GM21576 (cell line): ENCODE results near the gene GASK1B.

Experiments
- ATAC-seq: cut with Tn5 transposase; IDR thresholded peaks from one replicate; pipeline ENCODE4 v1.9.1; 2021; ENCODE audit warnings: mild to moderate bottlenecking, moderate library complexity; ENCODE audit not compliant: unreplicated experiment

The GASK1B gene

DNA sequence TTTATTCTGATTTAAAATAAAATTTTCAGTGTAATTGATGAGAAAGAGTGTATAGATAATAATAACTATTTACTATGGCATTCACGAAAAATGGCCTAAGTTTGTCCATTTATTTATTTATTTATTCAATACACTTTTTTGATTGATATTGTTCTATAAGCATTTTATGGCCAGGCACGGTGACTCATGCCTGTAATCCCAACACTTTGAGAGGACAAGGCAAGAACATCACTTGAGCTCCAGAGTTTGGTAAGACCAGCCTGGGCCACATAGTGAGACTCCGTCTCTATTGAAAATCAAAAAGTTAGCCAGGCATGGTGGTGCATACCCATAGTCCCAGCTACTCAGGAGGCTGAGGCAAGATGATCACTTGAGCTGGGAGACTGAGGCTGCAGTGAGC, 25.7 kb downstream of the GASK1B start:
- ATAC-seq, result no peak

DNA sequence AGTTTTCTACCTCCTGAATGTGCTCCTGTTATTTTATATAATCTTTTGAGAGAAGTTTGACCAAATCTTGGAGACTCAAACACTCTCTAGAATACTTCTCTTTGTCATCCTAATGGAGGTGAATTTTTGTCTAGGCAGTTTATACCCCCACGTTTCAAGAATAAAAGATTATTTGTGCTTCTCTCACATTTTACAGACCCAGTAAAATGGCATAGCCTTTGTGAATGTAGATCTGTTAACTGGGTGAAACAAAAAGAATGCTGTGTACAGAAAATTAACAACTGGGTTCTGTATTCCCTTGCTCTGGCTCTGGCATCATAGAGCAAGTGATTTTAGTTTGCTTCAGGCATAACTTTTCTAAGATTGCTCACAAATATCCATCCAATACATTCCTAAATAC, 26.1 kb downstream of the GASK1B start:
- no peak for ATAC-seq

DNA sequence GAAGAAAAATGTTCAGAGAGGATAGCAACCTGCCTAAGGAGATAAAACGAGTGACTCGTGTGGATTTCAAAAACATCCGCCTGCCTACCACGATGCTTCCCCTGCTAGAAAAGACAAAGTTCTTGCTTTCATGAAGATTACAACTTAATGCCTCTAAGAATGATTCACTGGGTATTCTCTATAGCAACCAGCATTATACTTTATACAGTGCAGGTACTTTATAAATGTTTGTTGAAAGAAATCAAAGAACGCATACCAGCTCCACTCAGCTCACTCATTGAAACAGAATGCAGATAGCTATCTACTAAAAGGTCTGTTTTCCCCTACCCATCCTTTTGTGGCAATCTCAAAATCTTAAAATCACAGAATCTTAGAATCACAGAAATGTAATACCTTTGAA, 33.7 kb downstream of the GASK1B start:
- ATAC-seq, result no peak

DNA sequence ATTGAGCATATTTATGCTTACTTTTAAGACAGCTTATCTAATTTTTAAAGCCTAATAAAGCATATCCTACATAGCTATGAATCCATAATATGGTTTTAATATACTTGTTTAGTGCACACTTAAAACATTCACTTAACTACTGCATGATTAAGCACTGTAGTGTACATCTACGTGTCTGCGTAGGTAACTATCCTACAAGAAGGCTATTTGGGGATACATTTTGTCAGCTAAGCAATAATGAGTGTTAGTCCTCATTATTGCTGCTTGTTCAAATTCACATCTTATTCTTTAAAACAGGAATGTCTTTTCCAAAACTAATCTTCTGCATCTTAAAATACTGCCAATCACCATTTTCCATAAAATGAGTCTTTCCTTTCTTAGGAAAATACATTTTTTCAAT, 38.6 kb downstream of the GASK1B start:
- ATAC-seq, result no peak

DNA sequence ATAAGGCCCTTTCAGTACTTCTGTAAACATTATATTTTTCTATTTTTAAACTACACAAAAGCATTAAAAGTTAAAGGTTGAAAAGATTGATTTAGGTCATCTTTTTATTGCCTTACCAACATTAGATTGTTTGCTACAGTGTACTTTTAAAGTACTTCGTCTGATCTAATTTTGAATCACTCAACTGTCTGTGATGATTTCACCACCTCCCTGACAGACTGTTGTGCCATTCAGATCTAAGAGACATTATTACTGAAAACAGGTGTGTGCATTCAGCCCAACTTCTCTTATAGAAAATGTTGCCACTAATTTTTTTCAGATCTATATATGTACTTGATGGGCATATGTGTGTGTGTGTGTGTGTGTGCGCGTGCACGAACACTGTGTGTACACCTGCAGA, 39.3 kb downstream of the GASK1B start:
- no peak for ATAC-seq

DNA sequence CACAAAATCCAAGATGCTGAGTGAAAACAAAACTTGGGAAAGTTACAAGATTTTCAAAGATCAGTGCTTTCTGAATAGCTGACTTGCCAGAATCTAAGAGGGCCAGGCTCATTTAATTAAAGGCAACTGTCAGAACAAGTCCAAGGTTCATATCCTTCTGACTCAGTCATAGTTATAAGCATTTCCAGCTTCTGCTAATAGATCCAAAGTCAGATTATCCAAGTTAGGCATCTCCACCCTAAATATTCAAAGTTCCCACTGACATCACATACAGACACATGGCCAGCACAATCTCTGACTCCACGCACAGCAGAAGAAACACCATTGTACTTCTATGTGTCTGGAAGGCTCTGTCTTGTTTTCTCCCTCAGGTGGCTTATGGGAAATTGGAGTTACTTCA, 41.8 kb downstream of the GASK1B start:
- no peak for ATAC-seq

DNA sequence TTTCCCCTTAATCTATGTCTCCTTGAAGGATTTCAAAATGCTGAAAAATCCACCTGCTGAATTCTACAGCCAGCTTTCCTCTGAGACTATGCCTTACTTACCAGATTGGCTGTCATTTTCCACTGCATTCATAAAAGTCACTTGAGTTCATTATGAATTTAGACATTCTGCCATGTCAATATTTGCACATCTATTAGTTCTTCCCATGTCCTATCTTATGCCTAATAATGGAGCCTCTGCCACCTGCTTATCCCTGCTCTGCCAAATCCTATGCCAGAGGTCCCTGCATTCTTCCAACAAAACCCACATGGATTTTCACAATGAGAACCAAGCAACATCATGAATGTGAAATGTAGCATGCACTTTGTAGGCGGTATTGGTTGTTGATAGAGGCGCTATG, 42.6 kb downstream of the GASK1B start:
- ATAC-seq, result no peak

DNA sequence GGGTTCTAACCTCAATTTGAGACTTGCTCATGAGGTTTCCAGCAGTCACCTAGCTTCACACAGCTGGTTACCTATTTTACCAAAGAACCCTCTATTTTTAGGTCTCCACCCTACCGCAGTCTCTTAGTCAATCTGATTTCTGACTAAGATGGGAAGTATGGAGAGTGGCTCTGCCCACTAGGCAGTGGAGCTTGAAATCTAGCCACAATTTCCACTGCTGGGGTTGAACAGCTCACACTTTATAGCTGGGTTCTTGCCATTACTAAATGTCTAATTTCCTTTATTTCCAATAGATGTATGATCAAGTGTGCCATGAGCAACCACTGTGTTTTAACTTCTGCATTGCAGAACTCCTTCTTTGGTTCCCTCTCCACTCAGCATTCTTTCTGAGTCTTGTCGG, 43.1 kb downstream of the GASK1B start:
- ATAC-seq, result peak; percentile 76

DNA sequence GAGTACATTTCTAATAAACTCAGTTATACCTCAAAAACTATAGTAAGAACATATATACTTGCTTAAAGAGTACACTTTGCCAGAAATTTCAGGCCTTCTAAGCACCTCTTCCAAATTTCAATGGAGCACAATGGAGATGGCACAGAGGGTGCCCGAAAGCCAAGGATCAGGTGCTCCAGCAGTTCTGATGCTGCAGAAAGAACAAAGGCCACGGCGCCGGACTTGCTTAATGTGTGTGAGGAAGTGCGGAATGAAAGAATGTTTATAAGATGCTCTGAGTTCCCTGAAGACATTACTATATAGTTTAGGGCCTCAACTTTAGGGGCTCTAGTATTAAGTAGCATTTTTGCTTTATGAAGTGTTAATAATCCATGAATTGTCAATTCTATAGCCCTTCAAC, 44.3 kb downstream of the GASK1B start:
- ATAC-seq, result no peak

DNA sequence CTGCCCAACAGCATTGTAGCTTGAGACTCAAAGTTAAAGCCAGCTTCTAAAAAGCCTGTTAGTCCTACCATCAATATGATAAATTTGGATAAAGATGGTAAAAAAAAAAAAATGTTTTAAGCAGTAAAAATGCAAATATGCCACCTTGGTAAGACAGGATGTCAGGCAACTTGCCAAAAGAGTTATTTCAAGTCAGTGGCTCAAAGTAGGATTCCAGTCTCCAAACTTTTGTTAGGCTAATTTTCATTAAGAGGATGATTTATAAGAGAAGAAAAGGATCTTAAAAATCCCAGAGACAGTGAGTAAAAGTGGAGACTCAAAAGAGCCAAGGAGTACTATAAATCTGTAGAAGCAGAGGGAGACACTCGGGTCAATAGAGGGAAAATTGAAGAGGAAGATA, 47.5 kb downstream of the GASK1B start:
- ATAC-seq, result no peak
